ENCODE results near the gene ETNK2.
"Not testable (repeated sequence)": the region's sequence is repeated elsewhere in the genome, so short reads cannot be mapped to it uniquely, and the experiment has no call there.

ETNK2 gene

GRCh38 chr1:204099754-204100153, 52.1 kb downstream of the ETNK2 start:
- H2BK5ac ChIP-seq (ENCODE audit: low read length); H2AFZ ChIP-seq (ENCODE audit: low read length); H3K9ac ChIP-seq (ENCODE audit: low read depth, low read length, poor library complexity); H2AK5ac ChIP-seq (ENCODE audit: low read depth, low read length); H3K4me3 ChIP-seq (ENCODE audit: low read length in 2 of 2); H4K8ac ChIP-seq (ENCODE audit: low read depth, low read length); H3K18ac ChIP-seq (ENCODE audit: low read length); H3K9me3 ChIP-seq (replicated peaks in 1 of 2; ENCODE audit: control insufficient read depth in 2 of 2, insufficient read depth in 1 of 2, low read depth in 1 of 2, low read length in 2 of 2); H3K4ac ChIP-seq (ENCODE audit: low read length); DNase-seq (ENCODE audit: low spot score); H3K79me1 ChIP-seq (ENCODE audit: low read depth, low read length); H2BK15ac ChIP-seq (ENCODE audit: low read length); H2BK120ac ChIP-seq (ENCODE audit: low read depth, low read length); H2BK12ac ChIP-seq (ENCODE audit: low read length); H3K4me2 ChIP-seq (ENCODE audit: insufficient read depth, low read length, poor library complexity, severe bottlenecking); H3K36me3 ChIP-seq (replicated peaks in 1 of 2; ENCODE audit: control insufficient read depth in 2 of 2, insufficient read depth in 2 of 2, low read length in 2 of 2); H3K27ac ChIP-seq (replicated peaks; ENCODE audit: low read length); H4K91ac ChIP-seq (ENCODE audit: low read depth, low read length, poor library complexity); H3K14ac ChIP-seq (ENCODE audit: low read length); H3K27me3 ChIP-seq (ENCODE audit: control insufficient read depth in 3 of 3, insufficient read depth in 3 of 3, low read depth in 1 of 3, low read length in 3 of 3); H3K23ac ChIP-seq (ENCODE audit: low read depth, low read length, poor library complexity): not testable (repeated sequence)
- H3K4me1 ChIP-seq (ENCODE audit: control insufficient read depth in 2 of 2, insufficient read depth in 1 of 2, low read depth in 1 of 2, low read length in 2 of 2) = peaks cover 18 to 27% of the 10 kb centered on the region in 2 donors
- WGBS, 2 donors (ENCODE audit: extremely low coverage in 2 of 2, insufficient read length in 2 of 2, insufficient replicate concordance in 1 of 2) = no CpG with 5 or more reads among the region's 2 CpGs

- H3K14ac ChIP-seq (ENCODE audit: low read length) = no peak overlapping the region
- no peak overlapping the region for H3K27ac ChIP-seq (replicated peaks; ENCODE audit: low read length)
- no peak overlapping the region for H4K91ac ChIP-seq (ENCODE audit: low read depth, low read length, poor library complexity)
- H2BK120ac ChIP-seq (ENCODE audit: low read depth, low read length) = no peak overlapping the region
- no peak overlapping the region for H3K18ac ChIP-seq (ENCODE audit: low read length)
- H3K79me1 ChIP-seq (ENCODE audit: low read depth, low read length) = peaks cover 2% of the 10 kb centered on the region
- H3K36me3 ChIP-seq (replicated peaks in 1 of 2; ENCODE audit: control insufficient read depth in 2 of 2, insufficient read depth in 2 of 2, low read length in 2 of 2) = no peaks in the 10 kb centered on the region
- H3K4me3 ChIP-seq (ENCODE audit: low read length in 2 of 2) = no peak overlapping the region
- H3K9ac ChIP-seq (ENCODE audit: low read depth, low read length, poor library complexity) = no peak overlapping the region
- DNase-seq (ENCODE audit: low spot score) = no peak
- peak overlapping the region; percentile 51 for H2AK5ac ChIP-seq (ENCODE audit: low read depth, low read length)
- no peaks in the 10 kb centered on the region for H3K27me3 ChIP-seq (ENCODE audit: control insufficient read depth in 3 of 3, insufficient read depth in 3 of 3, low read depth in 1 of 3, low read length in 3 of 3)
- H3K4ac ChIP-seq (ENCODE audit: low read length) = no peak overlapping the region
- H3K9me3 ChIP-seq (replicated peaks in 1 of 2; ENCODE audit: control insufficient read depth in 2 of 2, insufficient read depth in 1 of 2, low read depth in 1 of 2, low read length in 2 of 2) = no peaks in the 10 kb centered on the region
- no peak overlapping the region for H3K4me2 ChIP-seq (ENCODE audit: insufficient read depth, low read length, poor library complexity, severe bottlenecking)
- H2AFZ ChIP-seq (ENCODE audit: low read length) = no peak overlapping the region
- H3K4me1 ChIP-seq (ENCODE audit: control insufficient read depth in 2 of 2, insufficient read depth in 1 of 2, low read depth in 1 of 2, low read length in 2 of 2) = peaks cover 26 to 33% of the 10 kb centered on the region in 2 donors
- peak overlapping the region; percentile 46 for H3K23ac ChIP-seq (ENCODE audit: low read depth, low read length, poor library complexity)
- no peak overlapping the region for H4K8ac ChIP-seq (ENCODE audit: low read depth, low read length)
- H2BK15ac ChIP-seq (ENCODE audit: low read length) = no peak overlapping the region
- peak overlapping the region; percentile 28 for H2BK12ac ChIP-seq (ENCODE audit: low read length)
- no peak overlapping the region for H2BK5ac ChIP-seq (ENCODE audit: low read length)
- WGBS, 2 donors (ENCODE audit: extremely low coverage in 2 of 2, insufficient read length in 2 of 2, insufficient replicate concordance in 1 of 2) = no CpG with 5 or more reads among the region's 4 CpGs
Observed at GRCh38 chr1:204098683-204099082, 53.2 kb downstream of the ETNK2 start.

DNA sequence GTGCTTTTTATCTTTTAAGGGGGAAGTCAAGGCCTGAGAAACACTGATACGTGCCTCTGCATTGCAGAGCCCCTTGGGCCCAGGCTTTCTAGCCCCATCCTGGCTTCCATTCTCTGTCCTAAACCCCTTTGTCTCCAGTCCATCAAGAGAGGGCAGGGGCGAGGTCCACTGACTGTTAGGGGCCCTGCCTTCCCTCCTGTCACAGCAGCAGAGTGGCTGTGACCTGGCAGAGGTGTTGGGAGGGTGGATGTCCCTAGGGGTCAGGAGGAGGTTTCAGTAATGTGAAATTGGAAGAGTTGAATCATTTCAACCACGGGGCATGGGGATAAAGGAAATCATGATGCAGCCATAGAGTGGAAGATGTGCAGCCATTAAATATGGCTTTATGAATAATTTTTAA, 54.9 kb downstream of the ETNK2 start:
- no peak overlapping the region for H3K4me3 ChIP-seq (ENCODE audit: low read length in 2 of 2)
- no peak for DNase-seq (ENCODE audit: low spot score)
- peaks cover 30 to 33% of the 10 kb centered on the region in 2 donors for H3K4me1 ChIP-seq (ENCODE audit: control insufficient read depth in 2 of 2, insufficient read depth in 1 of 2, low read depth in 1 of 2, low read length in 2 of 2)
- no peak overlapping the region for H4K91ac ChIP-seq (ENCODE audit: low read depth, low read length, poor library complexity)
- no peak overlapping the region for H2BK120ac ChIP-seq (ENCODE audit: low read depth, low read length)
- H3K79me1 ChIP-seq (ENCODE audit: low read depth, low read length) = peaks cover 2% of the 10 kb centered on the region
- H2BK12ac ChIP-seq (ENCODE audit: low read length) = no peak overlapping the region
- H3K23ac ChIP-seq (ENCODE audit: low read depth, low read length, poor library complexity) = no peak overlapping the region
- peak overlapping the region; percentile 67 for H3K18ac ChIP-seq (ENCODE audit: low read length)
- H3K14ac ChIP-seq (ENCODE audit: low read length) = no peak overlapping the region
- no peak overlapping the region for H4K8ac ChIP-seq (ENCODE audit: low read depth, low read length)
- H3K4ac ChIP-seq (ENCODE audit: low read length) = no peak overlapping the region
- H2BK5ac ChIP-seq (ENCODE audit: low read length) = no peak overlapping the region
- H3K27me3 ChIP-seq (ENCODE audit: control insufficient read depth in 3 of 3, insufficient read depth in 3 of 3, low read depth in 1 of 3, low read length in 3 of 3) = no peaks in the 10 kb centered on the region
- no peak overlapping the region for H3K27ac ChIP-seq (replicated peaks; ENCODE audit: low read length)
- no CpG with 5 or more reads among the region's 3 CpGs for whole genome bisulfite sequencing, 2 donors (ENCODE audit: extremely low coverage in 2 of 2, insufficient read length in 2 of 2, insufficient replicate concordance in 1 of 2)
- no peak overlapping the region for H3K9ac ChIP-seq (ENCODE audit: low read depth, low read length, poor library complexity)
- H2BK15ac ChIP-seq (ENCODE audit: low read length) = no peak overlapping the region
- no peak overlapping the region for H3K4me2 ChIP-seq (ENCODE audit: insufficient read depth, low read length, poor library complexity, severe bottlenecking)
- H2AK5ac ChIP-seq (ENCODE audit: low read depth, low read length) = no peak overlapping the region
- no peaks in the 10 kb centered on the region for H3K36me3 ChIP-seq (replicated peaks in 1 of 2; ENCODE audit: control insufficient read depth in 2 of 2, insufficient read depth in 2 of 2, low read length in 2 of 2)
- no peak overlapping the region for H2AFZ ChIP-seq (ENCODE audit: low read length)
- no peaks in the 10 kb centered on the region for H3K9me3 ChIP-seq (replicated peaks in 1 of 2; ENCODE audit: control insufficient read depth in 2 of 2, insufficient read depth in 1 of 2, low read depth in 1 of 2, low read length in 2 of 2)

DNA sequence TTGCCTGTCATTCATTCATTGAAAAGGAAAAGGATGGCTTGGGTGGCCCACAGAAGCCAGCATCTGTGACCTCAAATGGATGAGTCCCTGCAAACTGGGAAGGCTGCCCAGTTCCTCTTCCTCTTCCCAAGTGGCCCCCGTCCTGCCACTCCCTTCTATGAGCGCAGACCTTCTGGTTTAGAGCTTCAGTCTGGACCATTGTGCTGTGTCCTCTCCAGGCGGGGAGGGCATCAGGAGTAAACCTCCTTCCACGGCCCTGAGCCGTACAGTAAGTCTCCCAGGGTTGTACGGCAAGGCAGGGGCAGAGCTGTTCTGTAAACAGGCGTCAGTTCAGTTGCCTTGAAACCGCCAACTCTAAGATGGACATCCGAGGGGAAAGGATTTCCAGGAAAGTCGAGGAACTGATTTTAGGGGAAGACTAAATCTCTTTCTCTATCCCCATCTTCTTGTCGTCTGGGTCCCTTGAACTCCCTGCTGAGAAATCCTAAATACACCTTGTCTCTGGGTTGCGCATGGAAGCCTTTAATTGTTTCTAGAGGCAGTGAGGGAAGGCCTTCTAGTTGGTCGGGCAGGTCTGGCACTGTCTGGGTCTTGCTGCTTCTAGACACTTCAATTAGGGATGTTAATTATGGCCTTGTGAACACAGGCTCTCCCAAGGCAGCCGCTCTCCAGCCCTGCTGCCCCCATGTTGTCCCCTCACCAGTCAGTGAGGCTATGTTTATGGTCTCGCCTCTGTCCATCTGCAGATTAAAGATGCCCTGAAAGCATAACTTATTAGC, 56.8 kb downstream of the ETNK2 start:
- Histone ChIP-seq H4K91ac (ENCODE audit: low read depth, low read length, poor library complexity) (no peak overlapping the region), H3K4me1 (ENCODE audit: control insufficient read depth in 2 of 2, insufficient read depth in 1 of 2, low read depth in 1 of 2, low read length in 2 of 2) (peaks cover 41 to 43% of the 10 kb centered on the region in 2 donors), H2AFZ (ENCODE audit: low read length) (peak overlapping the region; percentile 5), H2AK5ac (ENCODE audit: low read depth, low read length) (peak overlapping the region; percentile 1), H3K27me3 (ENCODE audit: control insufficient read depth in 3 of 3, insufficient read depth in 3 of 3, low read depth in 1 of 3, low read length in 3 of 3) (no peaks in the 10 kb centered on the region), H3K27ac (replicated peaks; ENCODE audit: low read length) (peak overlapping the region; percentile 59), H3K36me3 (replicated peaks in 1 of 2; ENCODE audit: control insufficient read depth in 2 of 2, insufficient read depth in 2 of 2, low read length in 2 of 2) (no peaks in the 10 kb centered on the region), H3K14ac (ENCODE audit: low read length) (peak overlapping the region; percentile 40), H3K4ac (ENCODE audit: low read length) (no peak overlapping the region), H2BK120ac (ENCODE audit: low read depth, low read length) (no peak overlapping the region), H4K8ac (ENCODE audit: low read depth, low read length) (no peak overlapping the region), H2BK12ac (ENCODE audit: low read length) (no peak overlapping the region), H3K9me3 (replicated peaks in 1 of 2; ENCODE audit: control insufficient read depth in 2 of 2, insufficient read depth in 1 of 2, low read depth in 1 of 2, low read length in 2 of 2) (no peaks in the 10 kb centered on the region), H2BK15ac (ENCODE audit: low read length) (no peak overlapping the region), H3K18ac (ENCODE audit: low read length) (peak overlapping the region; percentile 83), H3K9ac (ENCODE audit: low read depth, low read length, poor library complexity) (no peak overlapping the region), H3K79me1 (ENCODE audit: low read depth, low read length) (no peaks in the 10 kb centered on the region), H2BK5ac (ENCODE audit: low read length) (no peak overlapping the region), H3K23ac (ENCODE audit: low read depth, low read length, poor library complexity) (no peak overlapping the region), H3K4me2 (ENCODE audit: insufficient read depth, low read length, poor library complexity, severe bottlenecking) (no peak overlapping the region), H3K4me3 (ENCODE audit: low read length in 2 of 2) (peak overlapping the region in 1 of 2 donors; percentile 12)
- DNase-seq (ENCODE audit: low spot score) = no peak
- no CpG with 5 or more reads among the region's 15 CpGs for WGBS, 2 donors (ENCODE audit: extremely low coverage in 2 of 2, insufficient read length in 2 of 2, insufficient replicate concordance in 1 of 2)

Data from neuronal stem cell (in vitro differentiated cells).